BLaER1 (cell line): Measurements from ENCODE around the gene CHID1.
A peak's percentile ranks its signal among the peaks of the same experiment; 100 is the strongest.

Experiments
- H3K27ac ChIP-seq: shearing (Covaris generic); formaldehyde crosslinking; 2 replicates; pipeline ENCODE4 v1.8.1; 2022
- H3K27me3 ChIP-seq: shearing (Covaris generic); formaldehyde crosslinking; 2 replicates; pipeline ENCODE4 v1.8.1; 2022
- H3K36me3 ChIP-seq: shearing (Covaris generic); formaldehyde crosslinking; 2 replicates; pipeline ENCODE4 v1.8.1; 2022
- H3K4me1 ChIP-seq: shearing (Covaris generic); formaldehyde crosslinking; 2 replicates; pipeline ENCODE4 v1.8.1; 2022
- H3K4me2 ChIP-seq: shearing (Covaris generic); formaldehyde crosslinking; 2 replicates; pipeline ENCODE4 v1.8.1; 2022
- H3K4me3 ChIP-seq: shearing (Covaris generic); formaldehyde crosslinking; 2 replicates; pipeline ENCODE4 v1.8.1; 2022
- H3K9ac ChIP-seq: shearing (Covaris generic); formaldehyde crosslinking; 2 replicates; pipeline ENCODE4 v1.8.1; 2022
- H3K9me3 ChIP-seq: shearing (Covaris generic); formaldehyde crosslinking; 2 replicates; pipeline ENCODE4 v1.8.1; 2022
- H4K20me1 ChIP-seq: shearing (Covaris generic); formaldehyde crosslinking; 2 replicates; pipeline ENCODE4 v1.8.1; 2022
- Cebpa-rat ChIP-seq: shearing (Covaris generic); IDR thresholded peaks from 2 replicates; pipeline ENCODE4 v1.8.1; 2022

Gene CHID1

GRCh38 chr11:849104-849824 is 61.3 kb downstream of the CHID1 start:
- H3K36me3 ChIP-seq, result no peaks in the 10 kb centered on the region
- peak overlapping the region; percentile 98 for H3K4me2 ChIP-seq
- peaks cover 88% of the 10 kb centered on the region for H3K4me1 ChIP-seq

GRCh38 chr11:848380-848931 is 62.2 kb downstream of the CHID1 start:
- Histone ChIP-seq H3K27me3 (no peaks in the 10 kb centered on the region), H4K20me1 (peaks cover 74% of the 10 kb centered on the region), H3K36me3 (no peaks in the 10 kb centered on the region), H3K4me2 (peak overlapping the region; percentile 98), H3K4me3 (peak overlapping the region; percentile 72; the same call in 1 of the 2 replicates), H3K4me1 (peaks cover 88% of the 10 kb centered on the region), H3K9me3 (no peaks in the 10 kb centered on the region), H3K27ac (no peak overlapping the region), H3K9ac (no peak overlapping the region)
- no peak for TF ChIP-seq Cebpa-rat

More at GRCh38 chr11:849104-849824, 61.3 kb downstream of the CHID1 start:
- H3K27ac ChIP-seq, result 0 out of 2 replicates have a peak overlapping the region, but pooled peaks have one; percentile 13
- no peaks in the 10 kb centered on the region for H3K9me3 ChIP-seq
- H4K20me1 ChIP-seq, result peaks cover 82% of the 10 kb centered on the region
- H3K27me3 ChIP-seq, result no peaks in the 10 kb centered on the region
- peak overlapping the region; percentile 72 for H3K4me3 ChIP-seq
- H3K9ac ChIP-seq, result peak overlapping the region; percentile 63
- no peak for TF ChIP-seq Cebpa-rat

- H4K20me1 ChIP-seq, result peaks cover 69% of the 10 kb centered on the region
- H3K27ac ChIP-seq, result peak overlapping the region; percentile 13; the same call in 1 of the 2 replicates
- peaks cover 84% of the 10 kb centered on the region for H3K4me1 ChIP-seq
- no peak for TF ChIP-seq Cebpa-rat
- no peaks in the 10 kb centered on the region for H3K27me3 ChIP-seq
- no peaks in the 10 kb centered on the region for H3K36me3 ChIP-seq
- peak overlapping the region; percentile 98 for H3K4me2 ChIP-seq
- H3K4me3 ChIP-seq, result no peak overlapping the region
- no peaks in the 10 kb centered on the region for H3K9me3 ChIP-seq
- H3K9ac ChIP-seq, result no peak overlapping the region
Observed at GRCh38 chr11:847876-848275, 62.7 kb downstream of the CHID1 start.

GRCh38 chr11:846496-847098 is 64.0 kb downstream of the CHID1 start:
- Histone ChIP-seq H3K4me2 (peak overlapping the region; percentile 98), H3K9me3 (no peaks in the 10 kb centered on the region), H3K27me3 (no peaks in the 10 kb centered on the region), H4K20me1 (peaks cover 66% of the 10 kb centered on the region), H3K4me1 (peaks cover 76% of the 10 kb centered on the region), H3K36me3 (no peaks in the 10 kb centered on the region), H3K9ac (peak overlapping the region; percentile 59; the same call in 1 of the 2 replicates), H3K27ac (peak overlapping the region; percentile 66; the same call in 1 of the 2 replicates), H3K4me3 (no peak overlapping the region)
- no peak for TF ChIP-seq Cebpa-rat

GRCh38 chr11:845872-846495 is 64.6 kb downstream of the CHID1 start:
- H3K9me3 ChIP-seq, result no peaks in the 10 kb centered on the region
- H3K27me3 ChIP-seq, result no peaks in the 10 kb centered on the region
- no peak for TF ChIP-seq Cebpa-rat
- peak overlapping the region; percentile 66 for H3K27ac ChIP-seq
- peaks cover 76% of the 10 kb centered on the region for H3K4me1 ChIP-seq
- peaks cover 2% of the 10 kb centered on the region for H3K36me3 ChIP-seq
- peaks cover 66% of the 10 kb centered on the region for H4K20me1 ChIP-seq
- peak overlapping the region; percentile 59; the same call in 1 of the 2 replicates for H3K9ac ChIP-seq
- peak overlapping the region; percentile 98 for H3K4me2 ChIP-seq
- no peak overlapping the region for H3K4me3 ChIP-seq

- no peaks in the 10 kb centered on the region for H3K9me3 ChIP-seq
- peak overlapping the region; percentile 59 for H3K9ac ChIP-seq
- H3K4me1 ChIP-seq, result peaks cover 73% of the 10 kb centered on the region
- H3K4me2 ChIP-seq, result peak overlapping the region; percentile 98
- peaks cover 12% of the 10 kb centered on the region for H3K36me3 ChIP-seq
- no peak for TF ChIP-seq Cebpa-rat
- H3K27me3 ChIP-seq, result no peaks in the 10 kb centered on the region
- H4K20me1 ChIP-seq, result peaks cover 66% of the 10 kb centered on the region
- peak overlapping the region; percentile 66 for H3K27ac ChIP-seq
- 0 out of 2 replicates have a peak overlapping the region, but pooled peaks have one; percentile 18 for H3K4me3 ChIP-seq
Observed at GRCh38 chr11:844693-845644, 65.6 kb downstream of the CHID1 start.

GRCh38 chr11:843818-844692 is 66.6 kb downstream of the CHID1 start:
- Histone ChIP-seq H3K9me3 (no peaks in the 10 kb centered on the region), H3K36me3 (peaks cover 21% of the 10 kb centered on the region), H3K27me3 (no peaks in the 10 kb centered on the region), H3K4me2 (peak overlapping the region; percentile 98), H3K4me1 (peaks cover 69% of the 10 kb centered on the region), H3K4me3 (peak overlapping the region; percentile 82), H3K27ac (peak overlapping the region; percentile 100), H3K9ac (peak overlapping the region; percentile 98), H4K20me1 (peaks cover 70% of the 10 kb centered on the region)
- no peak for TF ChIP-seq Cebpa-rat

- Histone ChIP-seq H3K9ac (peak overlapping the region; percentile 98), H3K9me3 (no peaks in the 10 kb centered on the region), H3K36me3 (peaks cover 30% of the 10 kb centered on the region), H3K27me3 (no peaks in the 10 kb centered on the region), H3K4me1 (peaks cover 60% of the 10 kb centered on the region), H3K4me2 (peak overlapping the region; percentile 98), H3K4me3 (peak overlapping the region; percentile 82), H4K20me1 (peaks cover 69% of the 10 kb centered on the region), H3K27ac (peak overlapping the region; percentile 100)
- TF ChIP-seq Cebpa-rat, result no peak
Observed at GRCh38 chr11:843086-843734, 67.4 kb downstream of the CHID1 start.
